Fibroblast of pulmonary artery (primary cell): ENCODE data around the gene ARMH1.
A peak's percentile ranks its signal among the peaks of the same experiment; 100 is the strongest.

Experiments used
- DNase-seq: peaks from one replicate; pipeline ENCODE4 v3.0.0-alpha.2; 2010; ENCODE audit warnings: low read depth
- H3K4me3 ChIP-seq: replicated peaks from 2 replicates; pipeline ENCODE4 v1.5.1; 2011; ENCODE audit warnings: low read depth, mild to moderate bottlenecking, control low read depth, low read length, moderate library complexity
- CTCF ChIP-seq: IDR thresholded peaks from 2 replicates; pipeline ENCODE4 v1.5.1; 2011; ENCODE audit warnings: mild to moderate bottlenecking, control low read depth, low read length, inconsistent platforms; ENCODE audit errors: missing control alignments

Gene ARMH1

DNA sequence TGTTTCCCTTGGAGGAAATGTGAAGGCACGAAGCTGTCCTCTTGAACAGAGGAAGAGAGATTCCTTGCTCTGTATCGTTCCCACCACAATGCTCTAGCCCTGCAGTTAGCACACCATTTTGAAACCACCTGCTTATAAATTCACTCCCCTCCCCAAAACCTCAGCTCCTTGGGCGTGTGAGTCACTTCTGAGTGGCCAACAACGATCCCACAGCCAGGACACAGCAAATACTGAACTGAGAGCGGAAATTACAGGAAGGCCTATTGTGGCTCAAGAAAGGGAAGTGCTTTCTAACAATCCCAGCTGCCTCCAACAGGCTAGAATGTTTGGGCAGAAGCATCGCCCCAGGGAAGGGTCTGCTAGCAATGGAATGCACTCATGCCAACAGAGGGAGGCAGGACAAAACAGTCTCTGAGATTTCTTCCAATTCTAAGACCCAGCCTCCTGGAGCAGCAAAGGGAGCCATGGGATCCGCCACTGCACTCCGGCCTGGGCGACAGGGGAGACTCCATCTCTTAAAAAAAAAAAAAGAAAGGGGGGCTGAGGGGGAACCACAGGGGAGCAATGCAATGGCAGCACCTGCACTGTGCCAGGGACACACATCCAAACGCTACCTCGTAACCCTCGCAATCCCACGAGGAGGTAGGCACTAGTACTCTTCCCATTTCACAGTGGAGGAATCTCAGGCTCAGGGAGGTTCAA lies 2.1 kb upstream of the ARMH1 start:
- H3K4me3 ChIP-seq = no peak overlapping the region
- TF ChIP-seq CTCF = no peak
- DNase-seq = peak; percentile 24

- no peak for DNase-seq
- H3K4me3 ChIP-seq = peak overlapping the region; percentile 79
- no peak for TF ChIP-seq CTCF
Measured at GRCh38 chr1:44672961-44673674, 1.4 kb upstream of the ARMH1 start.

GRCh38 chr1:44673675-44674112 lies 820 bp upstream of the ARMH1 start:
- H3K4me3 ChIP-seq = peak overlapping the region; percentile 79
- TF ChIP-seq CTCF = no peak
- no peak for DNase-seq

GRCh38 chr1:44675186-44675585 lies 672 bp downstream of the ARMH1 start:
- H3K4me3 ChIP-seq = peak overlapping the region; percentile 79
- no peak for DNase-seq
- no peak for TF ChIP-seq CTCF

- no peak for TF ChIP-seq CTCF
- peak; percentile 56 for DNase-seq
- H3K4me3 ChIP-seq = no peak overlapping the region
Measured at GRCh38 chr1:44676484-44677200, 2.1 kb downstream of the ARMH1 start.

DNA sequence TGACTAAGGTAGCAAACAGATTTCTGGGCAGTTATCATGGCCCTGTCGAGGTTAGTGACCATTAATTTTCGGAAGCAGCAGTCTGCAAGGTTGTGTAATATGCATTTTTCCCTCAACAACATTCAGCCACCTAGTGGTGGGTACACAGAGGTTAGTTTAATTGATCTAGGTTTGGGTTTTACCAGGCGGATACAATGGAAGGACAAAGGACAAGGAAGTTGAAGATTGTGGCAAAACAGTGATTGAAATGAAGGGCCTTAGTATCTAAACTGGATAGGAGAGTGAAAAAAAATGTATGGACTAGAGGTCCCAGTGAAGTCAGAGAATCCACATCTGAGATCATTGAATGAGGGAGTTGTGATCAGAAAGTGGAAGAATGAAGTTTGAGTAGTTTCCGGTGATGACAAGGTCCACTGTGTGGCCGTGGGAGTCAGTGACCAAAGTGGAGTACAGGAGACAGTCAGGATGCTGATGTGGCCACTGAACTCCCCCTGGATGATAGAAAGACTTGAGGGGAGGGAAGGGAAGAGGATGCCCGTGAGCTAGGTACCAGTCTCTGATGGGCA lies 2.8 kb downstream of the ARMH1 start:
- DNase-seq = peak; percentile 65
- peak; percentile 64 for TF ChIP-seq CTCF
- H3K4me3 ChIP-seq = no peak overlapping the region
